ENCODE measurements around the gene NCF4.

DNA sequence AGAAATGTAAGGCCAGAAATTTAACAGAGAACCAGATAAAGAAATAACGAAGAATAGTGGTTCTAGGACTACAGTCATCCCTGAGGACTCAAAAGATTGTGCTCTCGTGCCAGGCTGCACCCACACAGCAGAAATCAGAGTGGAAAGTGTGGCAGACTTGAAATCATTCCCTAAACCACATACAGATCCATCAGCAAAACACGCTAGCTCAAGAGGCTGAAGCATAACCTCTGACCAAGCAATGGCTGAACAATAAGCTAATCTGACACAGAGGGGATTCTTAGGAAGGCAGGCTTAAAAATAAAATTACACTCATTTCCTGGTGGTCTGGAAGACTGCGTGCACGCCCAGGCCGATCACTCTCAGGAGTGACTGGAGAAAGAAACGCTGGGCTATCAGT, 19.0 kb downstream of the NCF4 start:
- TF ChIP-seq, protein P1, sequence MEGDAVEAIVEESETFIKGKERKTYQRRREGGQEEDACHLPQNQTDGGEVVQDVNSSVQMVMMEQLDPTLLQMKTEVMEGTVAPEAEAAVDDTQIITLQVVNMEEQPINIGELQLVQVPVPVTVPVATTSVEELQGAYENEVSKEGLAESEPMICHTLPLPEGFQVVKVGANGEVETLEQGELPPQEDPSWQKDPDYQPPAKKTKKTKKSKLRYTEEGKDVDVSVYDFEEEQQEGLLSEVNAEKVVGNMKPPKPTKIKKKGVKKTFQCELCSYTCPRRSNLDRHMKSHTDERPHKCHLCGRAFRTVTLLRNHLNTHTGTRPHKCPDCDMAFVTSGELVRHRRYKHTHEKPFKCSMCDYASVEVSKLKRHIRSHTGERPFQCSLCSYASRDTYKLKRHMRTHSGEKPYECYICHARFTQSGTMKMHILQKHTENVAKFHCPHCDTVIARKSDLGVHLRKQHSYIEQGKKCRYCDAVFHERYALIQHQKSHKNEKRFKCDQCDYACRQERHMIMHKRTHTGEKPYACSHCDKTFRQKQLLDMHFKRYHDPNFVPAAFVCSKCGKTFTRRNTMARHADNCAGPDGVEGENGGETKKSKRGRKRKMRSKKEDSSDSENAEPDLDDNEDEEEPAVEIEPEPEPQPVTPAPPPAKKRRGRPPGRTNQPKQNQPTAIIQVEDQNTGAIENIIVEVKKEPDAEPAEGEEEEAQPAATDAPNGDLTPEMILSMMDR (IDR thresholded peaks at IDR 0.05) = no peak
- TF ChIP-seq POLR2A (IDR thresholded peaks at IDR 0.05; ENCODE audit: low read length) = no peak
- no peak for TF ChIP-seq GATA3 (IDR thresholded peaks at IDR 0.05; ENCODE audit: borderline replicate concordance)
- TF ChIP-seq, protein P2, sequence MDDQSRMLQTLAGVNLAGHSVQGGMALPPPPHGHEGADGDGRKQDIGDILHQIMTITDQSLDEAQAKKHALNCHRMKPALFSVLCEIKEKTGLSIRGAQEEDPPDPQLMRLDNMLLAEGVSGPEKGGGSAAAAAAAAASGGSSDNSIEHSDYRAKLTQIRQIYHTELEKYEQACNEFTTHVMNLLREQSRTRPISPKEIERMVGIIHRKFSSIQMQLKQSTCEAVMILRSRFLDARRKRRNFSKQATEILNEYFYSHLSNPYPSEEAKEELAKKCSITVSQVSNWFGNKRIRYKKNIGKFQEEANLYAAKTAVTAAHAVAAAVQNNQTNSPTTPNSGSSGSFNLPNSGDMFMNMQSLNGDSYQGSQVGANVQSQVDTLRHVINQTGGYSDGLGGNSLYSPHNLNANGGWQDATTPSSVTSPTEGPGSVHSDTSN (IDR thresholded peaks at IDR 0.05) = no peak
- TF ChIP-seq HOXA7 (CRISPR knock-in tag; IDR thresholded peaks at IDR 0.05) = no peak
- TF ChIP-seq, protein P3, sequence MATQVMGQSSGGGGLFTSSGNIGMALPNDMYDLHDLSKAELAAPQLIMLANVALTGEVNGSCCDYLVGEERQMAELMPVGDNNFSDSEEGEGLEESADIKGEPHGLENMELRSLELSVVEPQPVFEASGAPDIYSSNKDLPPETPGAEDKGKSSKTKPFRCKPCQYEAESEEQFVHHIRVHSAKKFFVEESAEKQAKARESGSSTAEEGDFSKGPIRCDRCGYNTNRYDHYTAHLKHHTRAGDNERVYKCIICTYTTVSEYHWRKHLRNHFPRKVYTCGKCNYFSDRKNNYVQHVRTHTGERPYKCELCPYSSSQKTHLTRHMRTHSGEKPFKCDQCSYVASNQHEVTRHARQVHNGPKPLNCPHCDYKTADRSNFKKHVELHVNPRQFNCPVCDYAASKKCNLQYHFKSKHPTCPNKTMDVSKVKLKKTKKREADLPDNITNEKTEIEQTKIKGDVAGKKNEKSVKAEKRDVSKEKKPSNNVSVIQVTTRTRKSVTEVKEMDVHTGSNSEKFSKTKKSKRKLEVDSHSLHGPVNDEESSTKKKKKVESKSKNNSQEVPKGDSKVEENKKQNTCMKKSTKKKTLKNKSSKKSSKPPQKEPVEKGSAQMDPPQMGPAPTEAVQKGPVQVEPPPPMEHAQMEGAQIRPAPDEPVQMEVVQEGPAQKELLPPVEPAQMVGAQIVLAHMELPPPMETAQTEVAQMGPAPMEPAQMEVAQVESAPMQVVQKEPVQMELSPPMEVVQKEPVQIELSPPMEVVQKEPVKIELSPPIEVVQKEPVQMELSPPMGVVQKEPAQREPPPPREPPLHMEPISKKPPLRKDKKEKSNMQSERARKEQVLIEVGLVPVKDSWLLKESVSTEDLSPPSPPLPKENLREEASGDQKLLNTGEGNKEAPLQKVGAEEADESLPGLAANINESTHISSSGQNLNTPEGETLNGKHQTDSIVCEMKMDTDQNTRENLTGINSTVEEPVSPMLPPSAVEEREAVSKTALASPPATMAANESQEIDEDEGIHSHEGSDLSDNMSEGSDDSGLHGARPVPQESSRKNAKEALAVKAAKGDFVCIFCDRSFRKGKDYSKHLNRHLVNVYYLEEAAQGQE (IDR thresholded peaks at IDR 0.05) = no peak
- no peak for TF ChIP-seq RCOR1 (IDR thresholded peaks at IDR 0.05; ENCODE audit: low read depth, low read length)
